Measurements from ENCODE around the gene COL4A3. TPM values are rescaled to one million over a fixed set of nuclear protein-coding genes. Genes with fewer than 3 reads are reported as not detected.

Gene COL4A3
- total RNA-seq, 6 donors from 2014 or later, result 32.9 to 129 (median 60.6) TPM

- Histone ChIP-seq H3K4me3 (no peak overlapping the region), H3K36me3 (no peaks in the 10 kb centered on the region), H3K9me3 (no peaks in the 10 kb centered on the region), H3K27ac (no peak overlapping the region), H3K27me3 (no peaks in the 10 kb centered on the region), H3K4me1 (peaks cover 0 to 8% (median 5%) of the 10 kb centered on the region in 4 donors)
- ATAC-seq (ENCODE audit: low FRiP score in 2 of 2) (peak in 1 of 2 donors; percentile 7), DNase-seq (peak in 1 of 2 donors; percentile 75)
- TF ChIP-seq POLR2A (IDR thresholded peaks at IDR 0.05), result no peak
- TF ChIP-seq EP300 (IDR thresholded peaks at IDR 0.05), result no peak
- TF ChIP-seq POLR2AphosphoS5 (IDR thresholded peaks at IDR 0.05), result no peak
- TF ChIP-seq CTCF (IDR thresholded peaks at IDR 0.05), result no peak
- 87 to 90% methylated on average over 17 to 20 of the region's 33 CpGs for WGBS, 2 donors
Measured at GRCh38 chr2:227320305-227321094, 156.1 kb downstream of the COL4A3 start.

GRCh38 chr2:227322530-227323205 is 158.2 kb downstream of the COL4A3 start:
- WGBS, 2 donors, result 73 to 79% methylated on average over 5 of the region's 5 CpGs
- no peak for DNase-seq
- Histone ChIP-seq H3K9me3 (no peaks in the 10 kb centered on the region), H3K4me1 (peaks cover 12 to 19% (median 17%) of the 10 kb centered on the region in 4 donors), H3K4me3 (no peak overlapping the region), H3K27ac (no peak overlapping the region), H3K27me3 (no peaks in the 10 kb centered on the region), H3K36me3 (no peaks in the 10 kb centered on the region)
- ATAC-seq (ENCODE audit: low FRiP score in 2 of 2), result no peak
- TF ChIP-seq EP300 (IDR thresholded peaks at IDR 0.05) (no peak), POLR2AphosphoS5 (IDR thresholded peaks at IDR 0.05) (no peak), POLR2A (IDR thresholded peaks at IDR 0.05) (no peak), CTCF (IDR thresholded peaks at IDR 0.05) (no peak)

- TF ChIP-seq POLR2AphosphoS5 (IDR thresholded peaks at IDR 0.05) (no peak), POLR2A (IDR thresholded peaks at IDR 0.05) (no peak), EP300 (IDR thresholded peaks at IDR 0.05) (no peak), CTCF (IDR thresholded peaks at IDR 0.05) (no peak)
- ATAC-seq (ENCODE audit: low FRiP score in 2 of 2) (no peak), DNase-seq (no peak)
- H3K27me3 ChIP-seq, result no peaks in the 10 kb centered on the region
- H3K4me3 ChIP-seq, result no peak overlapping the region
- no peak overlapping the region for H3K27ac ChIP-seq
- H3K36me3 ChIP-seq, result peaks cover 0 to 5% (median 0%) of the 10 kb centered on the region in 4 donors
- peaks cover 12 to 19% (median 17%) of the 10 kb centered on the region in 4 donors for H3K4me1 ChIP-seq
- H3K9me3 ChIP-seq, result no peaks in the 10 kb centered on the region
- WGBS, 2 donors, result 97 to 98% methylated on average over 4 of the region's 4 CpGs
Measured at GRCh38 chr2:227323818-227324217, 159.4 kb downstream of the COL4A3 start.

GRCh38 chr2:227324642-227324994 is 160.2 kb downstream of the COL4A3 start:
- WGBS, 2 donors, result 16 to 17% methylated on average over 6 of the region's 6 CpGs

More at GRCh38 chr2:227324642-227324994, 160.2 kb downstream of the COL4A3 start:
- no peaks in the 10 kb centered on the region for H3K9me3 ChIP-seq
- peak; percentile 46 to 50 for ATAC-seq (ENCODE audit: low FRiP score in 2 of 2)
- DNase-seq, result no peak
- H3K4me3 ChIP-seq, result peak overlapping the region; percentile 28 to 90 (median 74)
- peaks cover 12 to 19% (median 17%) of the 10 kb centered on the region in 4 donors for H3K4me1 ChIP-seq
- peak overlapping the region; percentile 88 to 94 (median 90) for H3K27ac ChIP-seq
- TF ChIP-seq EP300 (IDR thresholded peaks at IDR 0.05), result no peak
- no peak for TF ChIP-seq POLR2A (IDR thresholded peaks at IDR 0.05)
- TF ChIP-seq POLR2AphosphoS5 (IDR thresholded peaks at IDR 0.05), result no peak
- no peak for TF ChIP-seq CTCF (IDR thresholded peaks at IDR 0.05)
- H3K36me3 ChIP-seq, result peaks cover 0 to 6% (median 0%) of the 10 kb centered on the region in 4 donors
- no peaks in the 10 kb centered on the region for H3K27me3 ChIP-seq
